ENCODE data around the gene MESP2. TPM values are rescaled to one million over a fixed set of nuclear protein-coding genes. Genes with fewer than 3 reads are reported as not detected.
"Not testable (repeated sequence)": the region's sequence is repeated elsewhere in the genome, so short reads cannot be mapped to it uniquely, and the experiment has no call there.

The MESP2 gene
- total RNA-seq, 1 donor from 2014 or later = not detected

DNA sequence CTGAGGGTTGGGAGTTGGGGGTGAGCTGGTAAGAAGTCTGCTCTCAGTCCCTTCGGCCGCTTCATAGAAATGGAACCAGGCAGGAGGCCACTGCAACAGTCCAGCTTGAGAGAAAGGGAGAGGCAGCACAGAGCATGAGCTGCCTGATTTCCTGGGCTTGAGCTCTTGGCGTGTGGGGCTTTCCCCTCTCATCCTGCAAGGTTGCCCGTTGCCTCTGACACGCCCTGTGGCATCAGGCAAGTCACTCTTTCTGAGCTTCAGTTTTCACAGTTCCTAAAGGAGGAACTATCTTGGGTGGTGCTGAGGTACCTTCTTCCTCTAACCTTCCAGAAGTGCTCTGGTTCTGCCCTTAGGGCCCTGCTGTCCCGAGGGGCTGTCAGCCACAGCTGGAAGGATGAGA, 4.9 kb downstream of the MESP2 start:
- no peak for DNase-seq

DNA sequence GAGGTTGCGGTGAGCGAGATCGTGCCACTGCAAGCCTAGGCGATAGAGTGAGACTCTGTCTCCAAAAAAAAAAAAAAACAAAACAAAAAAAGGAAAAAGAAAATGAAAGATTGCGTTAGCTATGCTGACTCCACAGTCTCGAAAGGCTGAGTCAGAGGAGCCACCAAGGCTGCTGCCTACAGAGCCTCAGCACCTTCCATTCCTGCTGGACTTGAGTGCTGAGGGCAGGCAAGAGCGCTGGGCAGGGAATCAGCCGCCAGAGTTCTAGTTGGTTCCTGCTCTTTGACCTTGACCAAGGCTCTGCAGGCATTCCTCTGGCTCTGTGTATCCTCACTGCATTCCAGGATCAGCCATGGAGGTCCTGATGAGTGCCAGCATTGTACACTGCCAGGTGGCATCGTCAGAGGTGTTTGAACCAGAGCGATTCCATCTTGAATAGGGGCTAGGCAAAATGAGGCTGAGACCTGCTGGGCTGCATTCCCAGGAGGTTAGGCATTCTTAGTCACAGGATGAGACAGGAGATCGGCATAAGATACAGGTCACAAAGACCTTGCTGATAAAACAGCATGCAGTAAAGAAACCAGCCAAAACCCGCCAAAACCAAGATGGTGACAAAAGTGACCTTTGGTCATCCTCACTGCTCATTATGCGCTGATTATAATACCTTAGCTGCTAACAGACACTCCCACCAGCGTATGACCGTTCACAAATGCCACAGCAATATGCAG, 5.9 kb downstream of the MESP2 start:
- DNase-seq = no peak

DNA sequence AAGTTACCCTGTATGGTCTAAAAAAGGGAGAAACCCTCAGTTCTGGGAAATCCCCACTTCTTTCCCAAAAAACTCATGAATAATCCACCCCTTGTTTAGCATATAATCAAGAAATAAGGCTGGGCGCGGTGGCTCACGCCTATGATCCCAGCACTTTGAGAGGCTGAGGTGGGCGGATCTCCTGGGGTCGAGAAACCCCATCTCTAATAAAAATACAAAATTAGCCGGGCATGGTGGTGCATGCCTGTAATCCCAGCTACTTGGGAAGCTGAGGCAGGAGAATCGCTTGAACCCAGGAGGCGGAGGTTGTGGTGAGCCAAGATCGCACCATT, 6.5 kb downstream of the MESP2 start:
- DNase-seq = not testable (repeated sequence)

DNA sequence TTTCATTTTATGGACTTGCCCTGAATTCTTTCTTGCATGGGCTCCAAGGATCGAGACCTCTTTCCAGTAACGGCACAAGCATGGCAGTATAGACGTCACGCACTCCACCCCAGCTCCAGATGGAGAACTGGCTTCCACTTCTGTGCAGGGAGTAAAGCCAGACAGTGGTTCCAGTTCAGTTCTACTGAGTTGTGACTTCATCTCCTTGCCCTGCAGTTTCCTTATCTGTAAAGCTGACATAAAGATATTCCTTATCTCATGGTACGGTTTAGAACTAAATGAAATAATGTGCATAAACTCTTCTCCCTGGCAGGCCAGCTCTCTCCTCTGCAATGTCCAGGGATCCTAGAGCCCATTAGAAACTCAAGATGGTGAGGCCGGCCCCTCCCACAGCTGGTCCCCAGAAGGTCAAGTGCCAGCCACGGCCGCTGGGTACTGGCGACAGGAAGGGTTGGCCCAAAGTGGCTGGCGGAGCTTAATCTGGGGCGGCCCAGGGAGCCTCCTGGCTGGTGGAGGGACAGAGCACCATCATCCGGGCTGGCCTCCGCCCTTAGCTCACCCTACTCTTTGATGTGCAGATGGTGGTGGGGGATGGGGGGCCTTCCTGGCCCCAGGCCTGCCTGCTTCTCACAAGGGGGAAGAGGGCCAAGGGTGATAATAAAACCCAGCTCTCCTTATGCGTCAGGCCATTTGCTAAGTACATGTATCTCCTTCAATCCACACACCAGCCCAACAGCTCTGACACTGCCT, 7.2 kb downstream of the MESP2 start:
- no peak for DNase-seq

DNA sequence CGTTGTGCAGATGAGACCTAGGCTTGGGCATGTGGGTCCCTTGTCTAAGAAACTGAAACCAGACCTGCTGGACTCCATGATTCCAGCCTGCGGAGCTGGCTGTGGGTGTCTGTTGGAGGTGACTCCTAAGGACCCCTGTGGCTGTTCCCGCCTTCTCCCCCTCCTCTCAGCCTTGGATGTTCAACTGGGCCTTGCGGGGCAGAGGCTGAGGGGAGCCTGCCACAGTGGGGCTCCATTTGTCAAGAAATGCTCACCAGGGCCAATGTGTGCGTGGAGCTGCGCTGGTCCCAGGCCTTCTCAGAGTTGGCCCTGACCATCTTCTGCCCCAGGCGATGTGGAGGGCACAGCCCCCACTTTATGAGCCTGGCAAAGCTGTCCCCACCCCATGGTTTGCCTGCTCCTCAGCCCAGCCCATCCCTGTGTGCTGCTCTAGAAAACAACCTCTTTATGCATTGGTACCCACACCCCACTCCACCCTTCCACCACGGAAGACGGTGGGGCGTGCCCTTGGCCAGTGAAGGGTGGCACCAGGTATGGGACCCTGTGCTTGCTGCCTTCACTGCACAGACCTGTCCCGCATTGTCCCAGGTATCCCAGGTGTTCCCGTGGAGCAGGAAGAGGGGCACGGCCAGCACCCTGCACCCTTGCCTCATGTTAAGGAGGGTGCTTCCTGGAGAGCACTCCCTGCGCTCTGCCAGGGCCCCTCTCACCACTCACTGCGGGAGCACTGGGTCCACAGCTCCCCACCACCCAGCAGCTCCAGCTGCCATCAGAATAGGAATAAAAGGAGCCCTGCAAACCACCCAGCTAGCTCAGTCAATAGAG, 7.9 kb downstream of the MESP2 start:
- no peak for DNase-seq

DNA sequence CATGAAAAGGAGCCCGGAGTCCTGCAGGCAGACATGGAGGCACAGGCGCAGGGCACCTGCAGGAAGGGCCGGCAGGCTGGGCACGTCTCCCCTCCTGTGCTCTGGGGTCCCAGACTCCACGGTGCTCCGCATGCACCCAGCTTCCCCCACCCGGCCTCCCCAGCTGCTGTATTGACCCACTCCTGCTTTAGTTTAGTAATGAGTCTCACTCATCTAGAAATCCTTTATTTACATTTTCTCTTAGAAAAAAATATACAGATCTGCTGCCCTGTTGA, 8.5 kb downstream of the MESP2 start:
- no peak for DNase-seq

DNA sequence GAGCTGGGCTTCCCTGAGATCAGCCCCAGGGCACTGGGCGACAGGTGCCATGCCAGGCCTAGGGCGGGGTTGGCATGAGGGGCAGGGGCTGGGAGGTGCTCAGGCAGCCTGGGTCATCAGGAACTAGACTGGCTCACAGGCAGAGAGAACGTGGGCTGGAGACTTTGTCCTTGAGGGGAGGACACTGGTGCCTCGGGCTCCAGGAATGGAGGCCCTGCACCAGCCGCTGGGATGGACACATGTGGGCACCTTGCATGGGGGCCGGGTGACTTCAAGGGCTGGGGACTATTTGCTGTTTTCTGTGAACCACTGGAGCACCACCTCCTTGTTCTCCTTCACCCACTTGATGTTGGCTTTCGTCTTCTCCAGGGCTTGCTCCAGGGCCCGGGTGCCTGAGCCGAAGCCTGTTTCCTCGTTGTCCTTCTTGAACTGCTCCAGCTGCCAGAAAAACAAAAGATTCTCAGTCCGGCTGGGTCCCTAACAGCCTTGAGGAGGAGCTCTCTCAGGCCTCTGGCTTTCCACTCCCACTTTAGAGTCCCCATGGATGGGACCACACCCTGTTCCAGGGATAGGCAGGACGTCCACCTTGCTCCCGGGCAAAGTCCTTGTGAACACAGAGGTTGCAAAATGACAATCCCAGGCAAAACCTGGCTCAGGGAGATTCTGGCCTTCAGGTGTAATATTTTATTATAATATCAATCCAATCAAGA, 9.1 kb downstream of the MESP2 start:
- no peak for DNase-seq

DNA sequence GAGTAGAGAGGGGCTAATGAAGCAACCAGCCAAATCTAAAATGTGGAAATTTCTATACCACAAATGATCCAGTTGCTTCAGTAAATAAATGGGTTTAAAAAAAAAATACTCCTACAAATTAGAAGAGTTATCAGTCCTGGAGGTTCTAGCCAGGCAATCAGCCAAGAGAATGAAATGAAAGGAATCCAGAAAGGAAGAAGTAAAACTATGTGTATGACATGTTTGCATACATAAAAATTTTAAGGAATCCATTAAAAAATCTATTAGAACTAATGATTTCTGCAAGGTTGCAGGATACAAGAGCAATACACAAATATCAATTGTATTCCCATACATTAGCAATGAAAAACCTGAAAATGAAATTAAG, 9.6 kb downstream of the MESP2 start:
- DNase-seq = no peak

DNA sequence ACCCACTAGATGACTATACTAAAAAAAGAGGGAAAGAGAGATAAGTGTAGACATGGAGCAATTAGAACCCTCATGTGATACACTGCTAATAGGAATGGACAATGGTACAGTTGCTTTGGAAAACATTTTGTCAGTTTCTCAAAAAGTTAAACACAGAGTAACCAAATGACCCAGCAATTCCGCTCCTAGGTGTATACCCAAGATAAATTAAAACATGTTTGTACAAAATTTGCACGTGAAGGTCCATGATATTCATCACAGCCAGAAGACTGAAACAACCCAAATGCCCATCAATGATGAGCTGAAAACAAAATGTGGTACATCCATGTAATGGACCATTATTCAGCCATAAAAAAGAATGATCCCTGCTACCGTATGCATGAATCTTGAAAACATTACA, 11.8 kb downstream of the MESP2 start:
- no peak for DNase-seq

DNA sequence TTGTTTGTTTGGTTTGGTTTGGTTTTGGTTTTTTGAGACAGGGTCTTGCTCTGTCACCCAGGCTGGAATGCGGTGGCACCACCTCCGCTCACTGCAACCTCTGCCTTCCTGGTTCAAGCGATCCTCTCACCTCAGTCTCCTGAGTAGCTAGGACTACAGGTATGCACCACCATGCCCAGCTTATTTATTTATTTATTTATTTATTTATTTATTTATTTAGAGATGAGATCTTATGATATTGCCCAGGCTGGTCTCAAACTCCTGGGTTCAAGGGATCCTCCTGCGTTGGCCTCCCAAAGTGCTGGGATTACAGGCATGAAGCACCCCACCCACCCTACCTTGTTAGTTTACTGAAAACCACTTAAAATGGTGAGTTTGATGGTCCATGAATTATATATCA, 12.5 kb downstream of the MESP2 start:
- not testable (repeated sequence) for DNase-seq

DNA sequence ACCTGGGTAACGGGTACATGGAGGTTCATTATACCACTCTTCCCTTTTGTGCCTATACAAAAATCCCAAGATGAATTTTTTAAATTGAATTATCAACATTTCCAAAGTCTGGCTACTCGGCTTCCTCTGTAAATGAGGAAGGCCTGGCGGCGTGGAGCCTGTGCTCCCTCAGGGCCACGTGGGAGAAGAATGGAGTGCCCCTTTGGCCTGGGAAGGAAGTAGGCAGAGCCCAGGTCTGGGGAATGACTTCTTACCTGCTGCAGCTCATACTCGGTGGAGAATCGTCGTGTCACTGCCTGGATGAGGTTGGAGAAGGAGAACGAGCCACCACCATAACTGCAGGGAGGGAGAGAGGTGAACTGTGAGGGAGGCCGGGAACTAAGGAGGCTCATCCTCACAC, 14.1 kb downstream of the MESP2 start:
- no peak for DNase-seq

DNA sequence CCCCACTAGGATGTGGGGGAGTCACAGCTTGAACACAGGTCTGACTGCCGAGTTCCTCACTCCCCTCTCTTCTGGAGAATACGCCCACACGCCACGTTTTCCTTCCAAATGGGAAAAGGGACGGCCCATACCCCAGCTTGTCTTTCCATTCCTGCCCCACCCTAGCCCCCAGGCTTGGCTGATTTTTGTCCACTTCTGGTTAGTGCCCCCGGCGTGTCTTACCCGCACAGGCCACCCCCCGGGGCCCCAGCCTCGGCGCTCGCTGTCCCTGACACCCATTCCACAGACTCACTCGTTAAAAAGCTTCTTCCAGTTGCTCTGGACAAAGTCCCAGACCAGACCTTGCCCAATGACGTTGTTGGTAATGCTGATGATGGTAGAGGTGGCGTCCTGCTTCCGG, 14.5 kb downstream of the MESP2 start:
- DNase-seq = no peak

DNA sequence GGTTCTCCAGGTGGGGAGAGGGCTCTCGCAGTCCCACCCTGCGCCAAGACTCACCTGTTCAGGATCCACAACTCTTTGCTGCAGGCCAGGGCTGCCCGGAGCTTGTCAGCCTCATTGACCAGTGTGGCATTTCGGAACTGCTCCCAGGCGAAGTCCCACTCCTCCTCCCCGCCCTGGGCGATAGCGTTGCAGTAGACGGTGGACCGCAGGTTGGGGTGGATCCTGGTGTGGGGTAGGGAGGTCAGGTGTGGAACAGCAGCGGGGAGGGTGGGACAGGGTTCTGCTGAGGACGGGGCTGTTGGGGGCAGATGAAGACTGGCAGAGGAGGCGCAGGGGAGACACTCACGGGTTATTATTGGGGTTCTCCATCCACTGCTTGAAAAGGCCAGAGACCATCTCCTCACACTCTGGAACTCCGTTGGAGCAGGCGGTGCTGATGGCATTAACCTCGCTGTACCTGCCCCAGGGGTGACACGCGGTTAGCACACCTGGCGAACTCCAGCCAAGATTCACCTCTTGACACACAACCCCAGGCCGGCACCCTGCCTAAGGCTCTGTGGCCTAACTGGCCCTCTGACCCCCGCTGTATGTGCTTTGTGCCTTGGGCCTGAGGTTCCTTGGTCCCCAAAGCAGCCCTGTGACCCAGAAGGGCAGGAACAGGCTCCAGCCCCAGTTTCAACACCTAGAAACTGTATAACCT, 16.1 kb downstream of the MESP2 start:
- DNase-seq = no peak

DNA sequence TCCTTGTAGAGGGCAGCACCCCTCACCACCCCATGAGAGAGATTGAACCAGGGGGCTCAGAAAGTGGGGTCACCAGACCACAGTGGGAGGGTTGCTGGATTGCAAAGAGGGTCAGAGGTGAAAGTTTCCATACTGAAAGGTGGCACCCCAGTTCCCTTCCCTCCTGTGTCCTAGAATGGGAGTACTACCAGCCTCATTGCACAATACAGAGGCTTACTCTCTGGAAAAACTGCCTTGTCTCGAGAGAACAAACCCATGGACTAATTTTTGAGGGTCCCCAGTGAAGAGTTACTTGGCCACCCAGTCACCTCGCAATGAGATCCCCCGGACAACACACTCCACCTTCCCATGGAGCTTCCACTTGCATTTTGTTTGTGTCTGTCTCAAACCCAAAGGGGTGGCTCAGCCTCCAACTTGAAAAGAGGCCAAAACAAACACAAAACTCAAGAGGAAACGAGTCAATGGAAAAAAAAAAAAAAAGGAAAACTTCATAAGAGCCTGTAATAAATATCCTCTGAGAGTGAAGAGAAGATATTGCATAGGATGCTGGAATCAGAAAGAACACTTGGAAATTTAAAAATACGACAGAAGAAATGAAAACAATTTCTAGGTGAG, 18.6 kb downstream of the MESP2 start:
- DNase-seq = peak; percentile 51

DNA sequence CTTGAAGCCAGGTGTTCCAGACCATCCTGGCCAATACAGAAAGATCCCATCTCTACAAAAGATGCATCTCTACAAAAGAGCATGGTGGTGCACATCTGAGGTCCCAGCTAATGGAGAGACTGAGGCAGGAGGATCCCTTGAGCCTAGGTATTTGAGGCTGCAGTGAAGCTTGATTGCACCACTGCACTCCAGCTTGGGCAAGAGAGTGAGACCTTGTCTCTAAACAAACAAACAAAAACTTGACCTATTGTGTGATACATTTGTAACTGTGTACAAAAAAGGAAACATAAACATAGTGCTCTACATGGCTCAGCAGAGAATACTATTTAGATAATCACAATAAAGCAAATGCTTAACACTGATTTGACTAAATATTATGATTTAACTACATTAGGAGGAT, 19.9 kb downstream of the MESP2 start:
- DNase-seq = no peak

DNA sequence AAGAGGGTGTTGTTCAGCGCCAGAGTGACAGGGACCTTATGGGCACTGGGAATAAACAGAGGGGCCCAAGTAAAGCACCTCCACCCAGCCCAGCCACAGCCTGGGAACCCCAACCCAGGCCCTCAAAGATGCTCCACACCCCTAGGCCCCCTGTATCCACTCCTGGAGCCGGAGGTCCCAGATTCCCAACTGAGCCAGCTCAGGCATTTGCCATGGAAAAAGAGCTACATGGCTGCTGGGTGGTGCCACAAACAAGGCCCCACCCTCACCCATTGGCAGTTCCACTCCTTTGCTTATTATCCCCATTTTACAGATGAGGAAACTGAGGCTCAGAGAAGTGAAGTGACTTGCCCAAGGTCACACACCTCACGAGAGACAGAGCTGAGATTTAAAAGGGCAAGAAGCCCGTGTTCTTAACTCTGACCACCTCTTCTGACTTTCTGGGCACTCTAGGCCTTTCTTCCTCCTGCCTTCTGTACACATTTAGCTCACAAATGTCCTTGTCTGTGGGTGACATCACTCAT, 21.6 kb downstream of the MESP2 start:
- no peak for DNase-seq

DNA sequence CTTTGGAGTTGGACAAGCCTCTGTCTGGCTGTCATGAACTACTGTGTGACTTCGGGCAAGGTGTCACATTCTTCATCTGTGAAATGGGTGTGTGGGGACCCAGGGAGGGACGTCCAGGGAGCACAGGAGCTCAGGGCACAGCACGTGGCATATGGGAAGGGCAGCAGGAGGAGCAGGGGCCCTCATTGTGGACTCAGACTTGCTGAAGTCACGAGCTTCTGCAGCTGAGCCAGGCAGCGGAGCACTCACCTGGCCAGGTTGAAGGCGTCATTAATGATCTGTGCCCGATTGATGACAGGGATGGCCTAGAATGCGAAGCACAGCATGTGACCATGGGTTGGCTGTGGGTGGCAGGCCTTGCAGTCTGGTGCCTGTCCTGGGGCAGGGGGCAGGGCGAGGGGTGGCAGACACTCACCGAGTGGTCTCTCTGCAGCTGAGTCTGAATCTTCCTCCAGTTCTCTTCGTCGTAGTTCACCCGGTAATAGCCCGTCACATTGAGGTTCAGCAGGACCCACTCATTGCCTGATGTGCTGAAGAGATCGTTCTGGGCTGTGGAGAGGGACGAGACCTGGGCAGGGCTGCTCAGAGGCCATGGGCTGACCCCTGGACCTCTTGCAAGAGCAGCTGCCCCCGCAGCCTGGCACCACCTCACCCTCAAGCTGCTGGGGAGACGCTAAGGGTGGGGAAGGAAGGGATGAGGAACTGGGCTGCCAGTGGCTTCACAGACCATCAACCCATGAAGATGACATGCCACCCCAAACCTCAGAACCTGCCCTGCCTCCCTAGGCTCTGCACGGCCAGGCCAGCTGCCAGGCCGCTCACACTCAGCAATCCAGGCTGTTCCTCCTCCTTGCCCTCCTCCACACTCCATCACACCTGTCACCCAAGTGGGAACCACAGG, 23.1 kb downstream of the MESP2 start:
- no peak for DNase-seq

DNA sequence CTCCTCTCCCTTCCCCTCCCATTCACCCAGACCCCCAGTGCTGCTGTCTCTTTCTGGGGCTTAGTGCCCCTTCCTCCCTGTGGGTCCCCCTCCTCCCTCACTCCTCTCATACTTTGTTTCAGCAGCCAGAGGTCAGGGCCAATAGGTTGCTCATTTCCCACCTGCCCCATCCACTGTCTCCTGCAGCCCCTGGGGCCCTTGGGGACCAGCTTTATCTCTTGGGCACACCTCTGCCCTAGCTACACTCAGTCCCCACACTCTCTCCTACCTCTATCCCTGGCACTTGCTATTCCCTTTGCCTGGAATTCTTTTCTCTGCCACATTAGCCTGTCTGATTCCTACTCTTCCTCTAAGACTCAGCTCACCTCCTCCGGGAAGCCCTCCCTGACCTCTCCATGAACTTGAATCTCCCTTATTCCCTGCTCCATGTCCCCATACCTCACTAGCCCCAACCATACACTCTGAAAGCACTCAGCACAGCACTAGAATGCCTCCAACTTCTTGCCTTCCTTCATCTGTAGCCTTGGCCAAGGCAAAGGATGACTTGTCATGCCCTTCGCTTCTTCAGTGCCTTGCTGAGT, 23.9 kb downstream of the MESP2 start:
- no peak for DNase-seq

DNA sequence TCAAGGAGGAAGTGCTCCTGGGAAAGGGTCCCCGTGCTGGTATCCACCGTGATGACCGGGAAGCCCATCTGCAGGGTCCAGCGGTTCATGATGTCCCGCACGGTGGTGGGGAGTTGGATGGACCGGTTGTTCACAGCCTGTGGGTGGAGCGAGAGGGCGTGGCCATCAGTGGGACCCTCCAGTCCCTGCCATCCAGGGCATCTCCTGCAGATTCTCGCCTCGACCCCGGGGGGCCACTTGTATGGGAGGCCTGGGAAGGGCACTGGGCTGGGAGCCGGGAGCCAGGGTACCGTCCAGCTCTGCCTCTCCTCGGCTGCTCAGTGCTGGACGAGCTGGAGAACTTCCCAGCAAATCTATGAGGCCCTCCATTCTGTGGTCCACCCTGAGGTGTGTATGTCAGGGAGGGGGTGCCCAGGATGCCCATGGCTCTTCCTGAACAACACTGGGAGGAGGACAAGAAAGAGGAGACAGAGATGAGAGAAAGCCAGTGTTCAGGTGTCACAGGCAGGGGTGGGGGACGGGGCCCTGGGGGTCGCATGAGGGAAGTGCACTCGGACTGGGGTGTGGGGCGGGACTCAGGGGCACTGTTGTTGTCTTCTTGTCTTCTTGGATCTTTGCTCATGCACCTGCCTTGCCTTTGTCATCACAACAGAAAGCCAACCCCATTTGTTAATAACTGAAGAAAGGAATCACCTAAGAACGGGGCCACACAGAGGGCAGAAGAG, 25.5 kb downstream of the MESP2 start:
- DNase-seq = no peak
